HEK293 (cell line): ENCODE data around the gene TMEM143.

Source experiments
- GLI2 ChIP-seq: fragments of 450-650 bp; formaldehyde crosslinking; IDR thresholded peaks from 2 replicates; pipeline ENCODE4; 2017; ENCODE audit warnings: missing biosample characterization, missing genetic modification characterization, low read depth, borderline replicate concordance
- KLF8 ChIP-seq: fragments of 450-650 bp; formaldehyde crosslinking; IDR thresholded peaks from 2 replicates; pipeline ENCODE4 v1.5.1; 2016; ENCODE audit warnings: missing biosample characterization, missing genetic modification characterization
- SALL2 ChIP-seq: fragments of 450-650 bp; formaldehyde crosslinking; IDR thresholded peaks from 2 replicates; pipeline ENCODE4 v1.5.0; 2017; ENCODE audit warnings: missing biosample characterization, mild to moderate bottlenecking, missing genetic modification characterization, borderline replicate concordance
- ZFP3 ChIP-seq: fragments of 450-650 bp; formaldehyde crosslinking; IDR thresholded peaks from 2 replicates; pipeline ENCODE4 v1.5.1; 2016; ENCODE audit warnings: low read depth, missing biosample characterization, missing genetic modification characterization
- ZNF138 ChIP-seq: fragments of 450-650 bp; formaldehyde crosslinking; IDR thresholded peaks from 2 replicates; pipeline ENCODE4 v1.5.1; 2016; ENCODE audit warnings: missing biosample characterization, missing genetic modification characterization, borderline replicate concordance
- ZNF155 ChIP-seq: fragments of 450-650 bp; formaldehyde crosslinking; IDR thresholded peaks from 2 replicates; pipeline ENCODE4 v1.5.1; 2016; ENCODE audit warnings: missing biosample characterization, missing genetic modification characterization
- ZNF16 ChIP-seq: fragments of 450-650 bp; formaldehyde crosslinking; IDR thresholded peaks from 2 replicates; pipeline ENCODE4 v1.5.1; 2016; ENCODE audit warnings: low read depth, missing biosample characterization, missing genetic modification characterization
- ZNF169 ChIP-seq: fragments of 450-650 bp; formaldehyde crosslinking; IDR thresholded peaks from 2 replicates; pipeline ENCODE4 v1.5.1; 2016; ENCODE audit warnings: missing biosample characterization, missing genetic modification characterization
- ZNF221 ChIP-seq: fragments of 450-650 bp; formaldehyde crosslinking; IDR thresholded peaks from 2 replicates; pipeline ENCODE4 v1.5.1; 2017; ENCODE audit warnings: missing biosample characterization, missing genetic modification characterization, borderline replicate concordance
- ZNF23 ChIP-seq: fragments of 450-650 bp; formaldehyde crosslinking; IDR thresholded peaks from 2 replicates; pipeline ENCODE4 v1.5.1; 2016; ENCODE audit warnings: missing biosample characterization, missing genetic modification characterization, borderline replicate concordance
- ZNF239 ChIP-seq: fragments of 450-650 bp; formaldehyde crosslinking; IDR thresholded peaks from 2 replicates; pipeline ENCODE4 v1.5.1; 2016; ENCODE audit warnings: missing biosample characterization, missing genetic modification characterization
- ZNF324 ChIP-seq: fragments of 450-650 bp; formaldehyde crosslinking; IDR thresholded peaks from 2 replicates; pipeline ENCODE4 v1.5.1; 2016; ENCODE audit warnings: missing biosample characterization, missing genetic modification characterization
- ZNF654 ChIP-seq: fragments of 450-650 bp; formaldehyde crosslinking; IDR thresholded peaks from 2 replicates; pipeline ENCODE4 v1.5.1; 2016; ENCODE audit warnings: low read depth, missing biosample characterization, missing genetic modification characterization
- ZNF658 ChIP-seq: fragments of 450-650 bp; formaldehyde crosslinking; IDR thresholded peaks from 2 replicates; pipeline ENCODE4; 2016; ENCODE audit warnings: missing biosample characterization, missing genetic modification characterization
- ZNF660 ChIP-seq: fragments of 450-650 bp; IDR thresholded peaks from 2 replicates; pipeline ENCODE4 v1.5.1; 2018; ENCODE audit warnings: missing biosample characterization, mild to moderate bottlenecking, missing genetic modification characterization
- ZNF747 ChIP-seq: fragments of 450-650 bp; formaldehyde crosslinking; IDR thresholded peaks from 2 replicates; pipeline ENCODE4 v1.5.1; 2016; ENCODE audit warnings: missing biosample characterization, missing genetic modification characterization
- ZNF76 ChIP-seq: fragments of 450-650 bp; formaldehyde crosslinking; IDR thresholded peaks from 2 replicates; pipeline ENCODE4; 2016; ENCODE audit warnings: low read depth, missing biosample characterization, missing genetic modification characterization, borderline replicate concordance
- ZNF777 ChIP-seq: fragments of 450-650 bp; formaldehyde crosslinking; IDR thresholded peaks from 2 replicates; pipeline ENCODE4 v1.5.1; 2017; ENCODE audit warnings: missing biosample characterization, missing genetic modification characterization, borderline replicate concordance
- ZNF792 ChIP-seq: fragments of 450-650 bp; formaldehyde crosslinking; IDR thresholded peaks from 2 replicates; pipeline ENCODE4 v1.5.1; 2016; ENCODE audit warnings: missing biosample characterization, missing genetic modification characterization
- ZNF830 ChIP-seq: fragments of 450-650 bp; IDR thresholded peaks from 2 replicates; pipeline ENCODE4 v1.5.0; 2018; ENCODE audit warnings: missing biosample characterization, missing genetic modification characterization, low read depth, mild to moderate bottlenecking, moderate library complexity
- TF ChIP-seq, protein P1 (sequence below): fragments of 450-650 bp; formaldehyde crosslinking; IDR thresholded peaks from 2 replicates; pipeline ENCODE4 v1.5.1; 2016; ENCODE audit warnings: missing biosample characterization, missing genetic modification characterization, borderline replicate concordance
- TF ChIP-seq, protein P2 (sequence below): fragments of 450-650 bp; formaldehyde crosslinking; IDR thresholded peaks from 2 replicates; pipeline ENCODE4 v1.5.1; 2016; ENCODE audit warnings: missing biosample characterization, missing genetic modification characterization
- TF ChIP-seq, protein P3 (sequence below): fragments of 450-650 bp; formaldehyde crosslinking; IDR thresholded peaks from 2 replicates; pipeline ENCODE4 v1.5.1; 2017; ENCODE audit warnings: missing biosample characterization, missing genetic modification characterization
- TF ChIP-seq, protein P4 (sequence below): fragments of 450-650 bp; IDR thresholded peaks from 2 replicates; pipeline ENCODE4 v1.5.1; 2018; ENCODE audit warnings: missing biosample characterization, mild to moderate bottlenecking, missing genetic modification characterization
- TF ChIP-seq, protein P5 (sequence below): fragments of 450-650 bp; formaldehyde crosslinking; IDR thresholded peaks from 2 replicates; pipeline ENCODE4 v1.5.1; 2016; ENCODE audit warnings: missing biosample characterization, missing genetic modification characterization
- TF ChIP-seq, protein P6 (sequence below): fragments of 450-650 bp; formaldehyde crosslinking; conservative IDR thresholded peaks from 2 replicates; pipeline ENCODE4 v1.5.1; 2016; ENCODE audit warnings: low read depth, missing biosample characterization, missing genetic modification characterization

TMEM143 gene

DNA sequence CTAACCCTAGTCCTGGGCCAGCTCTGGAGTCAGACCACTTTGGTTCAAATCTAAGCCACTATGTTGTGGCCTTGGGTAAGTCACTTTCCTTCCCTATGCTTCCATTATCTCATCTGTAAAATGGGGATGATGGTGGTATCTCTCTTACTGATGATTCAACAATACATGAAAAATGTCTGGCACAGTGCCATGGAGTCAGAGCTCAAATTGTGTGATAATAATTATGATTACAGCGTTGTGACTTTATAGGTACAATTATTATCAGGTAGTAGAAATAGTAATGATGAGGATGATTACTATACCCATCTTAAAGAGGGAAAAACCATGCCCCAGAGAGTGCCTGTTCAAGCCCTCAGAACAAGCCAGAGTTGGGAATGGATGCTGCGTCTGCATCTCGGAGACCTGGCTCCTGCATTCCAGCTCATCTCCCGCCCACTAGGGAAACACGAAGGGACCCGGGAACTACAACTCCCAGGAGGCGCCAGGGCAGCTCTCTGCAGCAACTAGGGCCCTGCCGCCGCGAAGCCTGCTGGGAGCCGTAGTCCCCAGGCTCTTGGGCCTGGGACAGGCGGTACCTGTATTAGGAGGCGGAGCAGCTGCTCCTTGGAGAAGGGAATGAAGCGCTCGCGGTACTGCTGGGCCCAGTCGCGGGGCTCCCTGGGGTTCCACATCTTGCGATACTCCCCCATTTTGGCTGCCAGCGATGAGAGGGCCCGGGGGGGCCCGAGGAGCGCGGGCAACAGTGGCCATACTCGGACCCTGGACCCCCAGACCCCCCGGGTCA, 832 bp downstream of the TMEM143 start (continued):
- TF ChIP-seq, protein P1, sequence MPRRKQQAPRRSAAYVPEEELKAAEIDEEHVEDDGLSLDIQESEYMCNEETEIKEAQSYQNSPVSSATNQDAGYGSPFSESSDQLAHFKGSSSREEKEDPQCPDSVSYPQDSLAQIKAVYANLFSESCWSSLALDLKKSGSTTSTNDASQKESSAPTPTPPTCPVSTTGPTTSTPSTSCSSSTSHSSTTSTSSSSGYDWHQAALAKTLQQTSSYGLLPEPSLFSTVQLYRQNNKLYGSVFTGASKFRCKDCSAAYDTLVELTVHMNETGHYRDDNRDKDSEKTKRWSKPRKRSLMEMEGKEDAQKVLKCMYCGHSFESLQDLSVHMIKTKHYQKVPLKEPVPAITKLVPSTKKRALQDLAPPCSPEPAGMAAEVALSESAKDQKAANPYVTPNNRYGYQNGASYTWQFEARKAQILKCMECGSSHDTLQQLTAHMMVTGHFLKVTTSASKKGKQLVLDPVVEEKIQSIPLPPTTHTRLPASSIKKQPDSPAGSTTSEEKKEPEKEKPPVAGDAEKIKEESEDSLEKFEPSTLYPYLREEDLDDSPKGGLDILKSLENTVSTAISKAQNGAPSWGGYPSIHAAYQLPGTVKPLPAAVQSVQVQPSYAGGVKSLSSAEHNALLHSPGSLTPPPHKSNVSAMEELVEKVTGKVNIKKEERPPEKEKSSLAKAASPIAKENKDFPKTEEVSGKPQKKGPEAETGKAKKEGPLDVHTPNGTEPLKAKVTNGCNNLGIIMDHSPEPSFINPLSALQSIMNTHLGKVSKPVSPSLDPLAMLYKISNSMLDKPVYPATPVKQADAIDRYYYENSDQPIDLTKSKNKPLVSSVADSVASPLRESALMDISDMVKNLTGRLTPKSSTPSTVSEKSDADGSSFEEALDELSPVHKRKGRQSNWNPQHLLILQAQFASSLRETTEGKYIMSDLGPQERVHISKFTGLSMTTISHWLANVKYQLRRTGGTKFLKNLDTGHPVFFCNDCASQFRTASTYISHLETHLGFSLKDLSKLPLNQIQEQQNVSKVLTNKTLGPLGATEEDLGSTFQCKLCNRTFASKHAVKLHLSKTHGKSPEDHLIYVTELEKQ (tag by site-specific recombination): no peak
- TF ChIP-seq ZNF76 (tag by site-specific recombination) (peak; percentile 98), SALL2 (tag by site-specific recombination) (no peak), ZNF747 (no peak), ZNF221 (tag by site-specific recombination) (no peak), GLI2 (tag by site-specific recombination) (no peak), ZNF138 (tag by site-specific recombination) (no peak), ZNF16 (tag by site-specific recombination) (no peak), ZNF324 (tag by site-specific recombination) (no peak), ZNF169 (tag by site-specific recombination) (no peak), ZNF239 (tag by site-specific recombination) (no peak), ZNF830 (tag by site-specific recombination) (no peak), ZNF23 (tag by site-specific recombination) (no peak), ZFP3 (tag by site-specific recombination) (no peak), KLF8 (no peak), ZNF654 (tag by site-specific recombination) (no peak), ZNF658 (no peak), ZNF777 (no peak), ZNF155 (tag by site-specific recombination) (no peak), ZNF792 (tag by site-specific recombination) (no peak), ZNF660 (peak; percentile 26; the same call in 1 of the 2 replicates)
- TF ChIP-seq, protein P2, sequence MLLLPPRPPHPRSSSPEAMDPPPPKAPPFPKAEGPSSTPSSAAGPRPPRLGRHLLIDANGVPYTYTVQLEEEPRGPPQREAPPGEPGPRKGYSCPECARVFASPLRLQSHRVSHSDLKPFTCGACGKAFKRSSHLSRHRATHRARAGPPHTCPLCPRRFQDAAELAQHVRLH (tag by site-specific recombination): no peak
- TF ChIP-seq, protein P3, sequence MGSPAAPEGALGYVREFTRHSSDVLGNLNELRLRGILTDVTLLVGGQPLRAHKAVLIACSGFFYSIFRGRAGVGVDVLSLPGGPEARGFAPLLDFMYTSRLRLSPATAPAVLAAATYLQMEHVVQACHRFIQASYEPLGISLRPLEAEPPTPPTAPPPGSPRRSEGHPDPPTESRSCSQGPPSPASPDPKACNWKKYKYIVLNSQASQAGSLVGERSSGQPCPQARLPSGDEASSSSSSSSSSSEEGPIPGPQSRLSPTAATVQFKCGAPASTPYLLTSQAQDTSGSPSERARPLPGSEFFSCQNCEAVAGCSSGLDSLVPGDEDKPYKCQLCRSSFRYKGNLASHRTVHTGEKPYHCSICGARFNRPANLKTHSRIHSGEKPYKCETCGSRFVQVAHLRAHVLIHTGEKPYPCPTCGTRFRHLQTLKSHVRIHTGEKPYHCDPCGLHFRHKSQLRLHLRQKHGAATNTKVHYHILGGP (tag by site-specific recombination): no peak
- TF ChIP-seq, protein P4, sequence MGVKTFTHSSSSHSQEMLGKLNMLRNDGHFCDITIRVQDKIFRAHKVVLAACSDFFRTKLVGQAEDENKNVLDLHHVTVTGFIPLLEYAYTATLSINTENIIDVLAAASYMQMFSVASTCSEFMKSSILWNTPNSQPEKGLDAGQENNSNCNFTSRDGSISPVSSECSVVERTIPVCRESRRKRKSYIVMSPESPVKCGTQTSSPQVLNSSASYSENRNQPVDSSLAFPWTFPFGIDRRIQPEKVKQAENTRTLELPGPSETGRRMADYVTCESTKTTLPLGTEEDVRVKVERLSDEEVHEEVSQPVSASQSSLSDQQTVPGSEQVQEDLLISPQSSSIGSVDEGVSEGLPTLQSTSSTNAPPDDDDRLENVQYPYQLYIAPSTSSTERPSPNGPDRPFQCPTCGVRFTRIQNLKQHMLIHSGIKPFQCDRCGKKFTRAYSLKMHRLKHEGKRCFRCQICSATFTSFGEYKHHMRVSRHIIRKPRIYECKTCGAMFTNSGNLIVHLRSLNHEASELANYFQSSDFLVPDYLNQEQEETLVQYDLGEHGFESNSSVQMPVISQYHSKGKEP (tag by site-specific recombination): 0 out of 2 replicates have a peak, but pooled peaks have one; percentile 6
- TF ChIP-seq, protein P5, sequence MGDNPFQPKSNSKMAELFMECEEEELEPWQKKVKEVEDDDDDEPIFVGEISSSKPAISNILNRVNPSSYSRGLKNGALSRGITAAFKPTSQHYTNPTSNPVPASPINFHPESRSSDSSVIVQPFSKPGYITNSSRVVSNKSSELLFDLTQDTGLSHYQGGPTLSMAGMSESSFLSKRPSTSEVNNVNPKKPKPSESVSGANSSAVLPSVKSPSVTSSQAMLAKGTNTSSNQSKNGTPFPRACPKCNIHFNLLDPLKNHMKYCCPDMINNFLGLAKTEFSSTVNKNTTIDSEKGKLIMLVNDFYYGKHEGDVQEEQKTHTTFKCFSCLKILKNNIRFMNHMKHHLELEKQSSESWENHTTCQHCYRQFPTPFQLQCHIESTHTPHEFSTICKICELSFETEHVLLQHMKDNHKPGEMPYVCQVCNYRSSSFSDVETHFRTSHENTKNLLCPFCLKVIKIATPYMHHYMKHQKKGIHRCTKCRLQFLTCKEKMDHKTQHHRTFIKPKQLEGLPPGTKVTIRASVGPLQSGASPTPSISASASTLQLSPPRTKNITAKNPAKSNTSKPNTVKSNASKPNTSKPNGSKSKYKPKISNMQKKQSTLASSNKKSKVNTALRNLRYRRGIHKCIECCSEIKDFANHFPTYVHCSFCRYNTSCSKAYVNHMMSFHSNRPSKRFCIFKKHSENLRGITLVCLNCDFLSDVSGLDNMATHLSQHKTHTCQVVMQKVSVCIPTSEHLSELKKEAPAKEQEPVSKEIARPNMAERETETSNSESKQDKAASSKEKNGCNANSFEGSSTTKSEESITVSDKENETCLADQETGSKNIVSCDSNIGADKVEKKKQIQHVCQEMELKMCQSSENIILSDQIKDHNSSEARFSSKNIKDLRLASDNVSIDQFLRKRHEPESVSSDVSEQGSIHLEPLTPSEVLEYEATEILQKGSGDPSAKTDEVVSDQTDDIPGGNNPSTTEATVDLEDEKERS: 0 out of 2 replicates have a peak, but pooled peaks have one; percentile 12
- TF ChIP-seq, protein P6, sequence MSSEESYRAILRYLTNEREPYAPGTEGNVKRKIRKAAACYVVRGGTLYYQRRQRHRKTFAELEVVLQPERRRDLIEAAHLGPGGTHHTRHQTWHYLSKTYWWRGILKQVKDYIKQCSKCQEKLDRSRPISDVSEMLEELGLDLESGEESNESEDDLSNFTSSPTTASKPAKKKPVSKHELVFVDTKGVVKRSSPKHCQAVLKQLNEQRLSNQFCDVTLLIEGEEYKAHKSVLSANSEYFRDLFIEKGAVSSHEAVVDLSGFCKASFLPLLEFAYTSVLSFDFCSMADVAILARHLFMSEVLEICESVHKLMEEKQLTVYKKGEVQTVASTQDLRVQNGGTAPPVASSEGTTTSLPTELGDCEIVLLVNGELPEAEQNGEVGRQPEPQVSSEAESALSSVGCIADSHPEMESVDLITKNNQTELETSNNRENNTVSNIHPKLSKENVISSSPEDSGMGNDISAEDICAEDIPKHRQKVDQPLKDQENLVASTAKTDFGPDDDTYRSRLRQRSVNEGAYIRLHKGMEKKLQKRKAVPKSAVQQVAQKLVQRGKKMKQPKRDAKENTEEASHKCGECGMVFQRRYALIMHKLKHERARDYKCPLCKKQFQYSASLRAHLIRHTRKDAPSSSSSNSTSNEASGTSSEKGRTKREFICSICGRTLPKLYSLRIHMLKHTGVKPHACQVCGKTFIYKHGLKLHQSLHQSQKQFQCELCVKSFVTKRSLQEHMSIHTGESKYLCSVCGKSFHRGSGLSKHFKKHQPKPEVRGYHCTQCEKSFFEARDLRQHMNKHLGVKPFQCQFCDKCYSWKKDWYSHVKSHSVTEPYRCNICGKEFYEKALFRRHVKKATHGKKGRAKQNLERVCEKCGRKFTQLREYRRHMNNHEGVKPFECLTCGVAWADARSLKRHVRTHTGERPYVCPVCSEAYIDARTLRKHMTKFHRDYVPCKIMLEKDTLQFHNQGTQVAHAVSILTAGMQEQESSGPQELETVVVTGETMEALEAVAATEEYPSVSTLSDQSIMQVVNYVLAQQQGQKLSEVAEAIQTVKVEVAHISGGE (tag by site-specific recombination): no peak; the same call in 1 of the 2 replicates
